Mesothelial cell of epicardium (in vitro differentiated cells): Measurements from ENCODE around the gene SOX14. TPM values are rescaled to one million over a fixed set of nuclear protein-coding genes. Genes with fewer than 3 reads are reported as not detected.

ENCODE experiments used
- DNase-seq, 2 experiments: peaks; one replicate each; pipeline ENCODE4 v3.0.0; 2021; ENCODE audit warnings: low spot score in 2 of 2; ENCODE audit not compliant: unreplicated experiment in 2 of 2
- H3K27ac Mint-ChIP-seq: 2 replicates; pipeline ENCODE4 v1.8.0; 2021; ENCODE audit warnings: mixed read lengths
- H3K27me3 Mint-ChIP-seq: 2 replicates; pipeline ENCODE4 v1.8.0; 2021; ENCODE audit warnings: low read depth, mixed read lengths
- H3K36me3 Mint-ChIP-seq: 2 replicates; pipeline ENCODE4 v1.8.0; 2021; ENCODE audit warnings: mixed read lengths
- H3K4me1 Mint-ChIP-seq: 2 replicates; pipeline ENCODE4 v1.8.0; 2021; ENCODE audit warnings: mixed read lengths
- H3K4me3 Mint-ChIP-seq: 2 replicates; pipeline ENCODE4 v1.8.0; 2021; ENCODE audit warnings: mild to moderate bottlenecking, moderate library complexity, mixed read lengths
- H3K9me3 Mint-ChIP-seq: 2 replicates; pipeline ENCODE4 v1.8.0; 2021; ENCODE audit warnings: mixed read lengths
- total RNA-seq: library from RNA; stranded (reverse); gene quantifications from 3 replicates; pipeline ENCODE4 v1.2.1, GENCODE V29; 2021
- TF ChIP-seq, protein P1 (sequence below): fragments of 200-600 bp; sonication (generic); IDR thresholded peaks from one replicate; pipeline ENCODE4 v1.5.0; 2021; ENCODE audit warnings: antibody characterized with exemption; ENCODE audit not compliant: unreplicated experiment

Gene SOX14
- 0.18 to 0.44 TPM (median 0.18 TPM) in 3 replicates for total RNA-seq

DNA sequence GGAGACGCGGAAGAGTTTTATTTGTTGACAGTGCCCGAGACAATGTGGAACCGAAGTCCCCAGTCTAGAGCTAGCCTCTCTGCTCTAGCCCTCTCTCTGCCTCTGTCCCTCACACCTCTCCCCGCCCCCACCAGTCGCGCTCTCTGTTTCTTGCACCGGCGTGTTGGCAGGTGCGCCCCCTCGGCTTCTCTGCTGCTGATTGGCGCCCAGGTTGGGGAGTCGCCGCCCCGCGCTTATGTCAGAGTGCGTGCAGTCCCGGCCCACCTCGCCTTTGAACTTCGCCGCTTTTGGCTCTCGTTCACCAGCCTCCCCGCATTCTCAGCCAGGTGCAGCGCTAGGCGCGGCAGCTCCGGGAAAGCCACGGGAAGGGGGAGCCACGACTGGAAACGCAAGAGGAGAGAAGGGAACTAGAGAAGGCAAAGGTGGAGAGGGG lies at the start of gene SOX14:
TSS of gene SOX14 (plus strand) at position 315 of the 433 bp plus-strand sequence. CDS start 470 bp downstream, outside the sequence.
- Mint-ChIP-seq H3K27me3 (peaks cover 99% of the 10 kb centered on the region), H3K4me1 (peaks cover 36% of the 10 kb centered on the region), H3K9me3 (no peaks in the 10 kb centered on the region), H3K27ac (no peak within 1 kb of the TSS), H3K36me3 (no peaks in the 10 kb centered on the region), H3K4me3 (peak within 1 kb of the TSS; percentile 63)
- TF ChIP-seq, protein P1, sequence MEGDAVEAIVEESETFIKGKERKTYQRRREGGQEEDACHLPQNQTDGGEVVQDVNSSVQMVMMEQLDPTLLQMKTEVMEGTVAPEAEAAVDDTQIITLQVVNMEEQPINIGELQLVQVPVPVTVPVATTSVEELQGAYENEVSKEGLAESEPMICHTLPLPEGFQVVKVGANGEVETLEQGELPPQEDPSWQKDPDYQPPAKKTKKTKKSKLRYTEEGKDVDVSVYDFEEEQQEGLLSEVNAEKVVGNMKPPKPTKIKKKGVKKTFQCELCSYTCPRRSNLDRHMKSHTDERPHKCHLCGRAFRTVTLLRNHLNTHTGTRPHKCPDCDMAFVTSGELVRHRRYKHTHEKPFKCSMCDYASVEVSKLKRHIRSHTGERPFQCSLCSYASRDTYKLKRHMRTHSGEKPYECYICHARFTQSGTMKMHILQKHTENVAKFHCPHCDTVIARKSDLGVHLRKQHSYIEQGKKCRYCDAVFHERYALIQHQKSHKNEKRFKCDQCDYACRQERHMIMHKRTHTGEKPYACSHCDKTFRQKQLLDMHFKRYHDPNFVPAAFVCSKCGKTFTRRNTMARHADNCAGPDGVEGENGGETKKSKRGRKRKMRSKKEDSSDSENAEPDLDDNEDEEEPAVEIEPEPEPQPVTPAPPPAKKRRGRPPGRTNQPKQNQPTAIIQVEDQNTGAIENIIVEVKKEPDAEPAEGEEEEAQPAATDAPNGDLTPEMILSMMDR = no peak
- DNase-seq = peak; percentile 42 to 59

DNA sequence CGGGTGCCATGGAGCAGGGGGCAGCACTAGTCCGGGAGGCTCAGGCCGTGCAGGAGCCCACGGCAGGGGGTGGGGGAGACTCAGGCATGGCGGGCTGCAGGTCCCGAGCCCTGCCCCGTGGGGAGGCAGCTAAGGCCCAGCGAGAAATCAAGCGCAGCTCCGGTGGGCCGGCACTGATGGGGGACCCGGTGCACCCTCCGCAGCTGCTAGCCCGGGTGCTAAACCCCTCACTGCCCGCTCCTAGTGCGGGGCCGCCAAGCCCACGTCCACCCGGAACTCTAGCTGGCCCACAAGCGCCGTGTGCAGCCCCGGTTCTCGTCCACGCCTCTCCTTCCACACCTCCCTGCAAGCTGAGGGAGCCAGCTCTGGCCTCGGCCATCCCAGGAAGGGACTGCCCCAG lies 49.6 kb upstream of the SOX14 start:
- no peak for DNase-seq
- TF ChIP-seq, protein P1 = no peak

DNA sequence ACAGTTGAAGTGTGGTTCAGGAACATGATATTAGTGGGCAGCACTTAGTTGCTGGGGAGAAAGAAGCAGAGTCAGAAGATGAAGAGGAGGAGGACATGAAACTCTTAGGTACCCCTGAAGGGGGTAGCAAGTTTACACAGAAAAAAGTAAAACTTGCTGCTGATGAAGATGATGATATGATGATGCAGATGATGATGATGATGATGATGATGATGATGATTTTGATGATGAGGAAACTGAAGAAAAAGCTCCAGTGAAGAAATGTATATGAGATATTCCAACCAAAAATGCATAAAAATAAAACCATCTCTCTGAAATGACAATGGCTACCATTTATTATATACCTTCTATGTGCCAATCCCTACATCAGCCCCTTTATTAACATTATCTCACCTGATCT lies 39.9 kb upstream of the SOX14 start:
- TF ChIP-seq, protein P1 = no peak
- Mint-ChIP-seq H3K27ac (no peak overlapping the region), H3K36me3 (no peaks in the 10 kb centered on the region), H3K9me3 (peaks cover 6% of the 10 kb centered on the region), H3K4me3 (no peak overlapping the region), H3K4me1 (no peaks in the 10 kb centered on the region), H3K27me3 (peaks cover 14% of the 10 kb centered on the region)
- no peak for DNase-seq

More for the DNA sequence above, 49.6 kb upstream of the SOX14 start:
- Mint-ChIP-seq H3K27me3 (peaks cover 18% of the 10 kb centered on the region), H3K27ac (no peak overlapping the region), H3K36me3 (no peaks in the 10 kb centered on the region), H3K4me1 (no peaks in the 10 kb centered on the region), H3K4me3 (no peak overlapping the region), H3K9me3 (peaks cover 21% of the 10 kb centered on the region)

DNA sequence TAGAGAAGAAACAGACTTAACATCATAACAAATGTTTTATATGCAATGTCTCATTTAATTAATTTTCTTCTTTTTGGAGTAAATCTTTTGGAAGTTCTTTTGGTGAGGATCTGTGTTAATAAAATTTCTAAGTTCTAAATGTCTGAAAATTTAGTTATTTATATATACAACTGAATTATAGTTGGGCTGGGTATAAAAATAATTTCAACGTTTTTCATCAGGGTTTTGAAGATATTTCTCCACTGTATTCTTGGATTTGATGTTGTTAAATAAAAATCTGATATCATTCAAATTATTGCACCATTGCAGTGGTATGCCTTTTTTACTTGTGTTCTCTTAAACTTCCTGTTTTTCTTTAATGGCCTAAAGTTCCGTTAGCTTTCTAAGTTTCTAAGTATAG lies 26.9 kb upstream of the SOX14 start:
- Mint-ChIP-seq H3K27me3 (peaks cover 15% of the 10 kb centered on the region), H3K36me3 (no peaks in the 10 kb centered on the region), H3K4me3 (no peak overlapping the region), H3K9me3 (peaks cover 30% of the 10 kb centered on the region), H3K4me1 (no peaks in the 10 kb centered on the region), H3K27ac (no peak overlapping the region)
- DNase-seq = no peak
- TF ChIP-seq, protein P1 = no peak

DNA sequence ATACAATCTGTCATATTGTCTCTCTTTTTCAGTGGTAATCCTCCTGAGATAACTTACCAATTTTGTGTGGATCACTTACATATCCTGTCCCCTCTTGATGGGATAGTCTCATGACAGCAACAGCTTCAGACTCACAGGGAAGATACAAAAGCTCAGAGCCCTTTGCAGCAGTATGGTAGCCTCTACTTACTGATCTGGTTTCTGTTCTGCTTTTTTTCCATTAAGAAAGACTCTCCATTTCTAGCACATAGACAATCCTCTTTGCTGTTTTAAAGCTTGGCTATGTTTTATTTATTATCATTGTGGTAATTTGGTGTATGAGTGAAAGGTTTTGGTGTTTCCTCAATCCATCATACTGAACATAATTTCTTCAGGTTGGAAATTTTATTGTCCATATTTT lies 25.4 kb upstream of the SOX14 start:
- Mint-ChIP-seq H3K9me3 (peaks cover 25% of the 10 kb centered on the region), H3K27ac (no peak overlapping the region), H3K27me3 (peaks cover 30% of the 10 kb centered on the region), H3K4me1 (no peaks in the 10 kb centered on the region), H3K36me3 (no peaks in the 10 kb centered on the region), H3K4me3 (no peak overlapping the region)
- TF ChIP-seq, protein P1 = no peak
- no peak for DNase-seq

DNA sequence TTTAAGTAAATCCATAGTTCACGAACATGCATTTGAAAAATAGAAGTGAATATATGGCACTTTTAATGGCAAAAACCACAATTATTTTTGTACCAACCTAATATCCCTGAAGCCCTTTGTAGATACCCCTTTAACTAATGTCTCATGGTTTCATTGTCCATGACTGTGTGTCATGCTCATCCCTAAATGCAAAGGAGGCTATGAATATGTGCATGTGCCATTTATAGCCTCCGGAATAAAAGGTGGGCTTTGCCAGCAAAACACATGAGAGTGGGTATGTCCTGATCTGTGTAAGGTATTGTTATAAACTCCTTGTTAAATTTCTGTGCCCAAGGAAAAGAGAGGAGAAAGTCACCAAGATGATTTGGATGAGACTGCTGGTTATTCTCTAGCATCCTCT lies 20.5 kb upstream of the SOX14 start:
- DNase-seq = no peak
- H3K4me1 Mint-ChIP-seq = no peaks in the 10 kb centered on the region
- no peaks in the 10 kb centered on the region for H3K36me3 Mint-ChIP-seq
- no peak overlapping the region for H3K27ac Mint-ChIP-seq
- TF ChIP-seq, protein P1 = no peak
- no peaks in the 10 kb centered on the region for H3K9me3 Mint-ChIP-seq
- H3K4me3 Mint-ChIP-seq = no peak overlapping the region
- peaks cover 73% of the 10 kb centered on the region for H3K27me3 Mint-ChIP-seq
